GM19193 (cell line): ENCODE measurements around the gene CEP78.
A peak's percentile ranks its signal among the peaks of the same experiment; 100 is the strongest.

Source experiments
- POLR2A ChIP-seq: IDR thresholded peaks from 4 replicates; pipeline ENCODE4 v1.6.1; 2011; ENCODE audit not compliant: insufficient read depth, insufficient read length; ENCODE audit errors: extremely low read depth

The CEP78 gene

DNA sequence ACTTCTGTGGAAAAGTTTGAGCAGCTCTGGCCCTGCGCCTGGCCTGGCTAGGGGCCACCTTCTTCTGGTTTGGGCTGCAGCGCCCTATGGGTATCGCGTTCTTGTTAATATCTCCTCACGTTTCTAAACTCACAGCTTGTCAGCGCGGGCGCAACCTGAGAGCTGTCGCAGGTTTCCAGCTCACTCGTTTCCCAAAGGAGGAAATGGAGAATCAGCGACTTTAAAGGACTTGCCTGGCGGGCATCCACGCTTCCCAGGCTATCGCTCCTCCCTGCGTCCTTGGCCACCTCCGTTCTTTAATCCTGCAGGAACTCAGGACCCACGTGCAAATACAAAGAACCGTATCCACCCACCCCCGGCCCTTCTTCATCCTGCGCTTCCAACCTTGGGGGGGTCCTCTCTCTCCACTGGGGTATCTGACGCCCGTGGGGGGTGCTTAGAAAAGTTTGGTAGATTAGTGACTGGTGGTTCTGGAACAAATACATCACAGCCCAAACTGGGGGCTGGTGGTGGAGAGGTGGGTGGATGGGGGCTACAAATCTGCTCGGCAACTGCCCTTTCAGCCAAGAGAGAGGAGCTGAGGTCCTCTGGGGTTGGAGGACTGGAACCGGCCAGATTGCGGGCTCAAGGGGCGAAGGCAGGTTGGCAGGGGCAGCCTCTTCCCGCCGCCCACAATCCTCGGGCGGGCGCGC is 60.5 kb downstream of the CEP78 start:
- TF ChIP-seq POLR2A, result peak; percentile 58

DNA sequence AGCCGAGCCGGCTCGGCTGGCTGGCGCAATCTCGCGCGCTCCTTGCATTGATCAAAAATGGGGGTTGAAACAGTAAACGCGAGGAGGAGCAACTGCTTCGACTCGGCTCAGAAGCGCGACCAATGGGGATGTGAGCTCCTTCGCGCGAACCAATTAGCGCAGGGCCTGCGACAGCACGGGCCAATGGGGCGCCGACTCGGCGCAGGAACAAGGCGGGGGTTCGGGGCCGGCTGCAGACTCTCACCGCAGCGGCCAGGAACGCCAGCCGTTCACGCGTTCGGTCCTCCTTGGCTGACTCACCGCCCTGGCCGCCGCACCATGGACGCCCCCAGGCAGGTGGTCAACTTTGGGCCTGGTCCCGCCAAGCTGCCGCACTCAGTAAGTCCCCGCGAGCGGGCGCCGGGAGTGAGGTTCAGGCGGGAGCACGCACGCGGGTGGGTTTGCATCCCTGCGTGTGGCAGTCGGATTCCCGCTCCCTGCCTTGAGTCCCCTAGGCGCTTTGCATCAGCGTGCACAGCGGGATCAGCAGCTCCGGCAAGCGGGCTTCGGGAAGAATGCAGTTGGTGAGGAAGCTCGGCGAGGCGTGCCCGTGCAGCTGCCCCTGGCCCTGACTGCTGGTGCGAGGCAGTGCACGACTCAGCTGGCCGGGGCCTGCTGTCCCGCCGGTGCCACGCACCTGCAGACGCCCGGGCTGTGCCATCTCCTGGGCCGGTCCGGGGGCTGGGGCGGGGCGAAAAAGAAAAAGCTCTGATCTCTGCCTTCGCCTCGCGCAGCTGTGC is 61.2 kb downstream of the CEP78 start, which contains the start of gene PSAT1:
Gene PSAT1, plus strand, starts transcription at position 233 of the 779 bp plus-strand sequence. Its CDS starts 86 bp downstream, at position 319.
- peak; percentile 42 for TF ChIP-seq POLR2A

DNA sequence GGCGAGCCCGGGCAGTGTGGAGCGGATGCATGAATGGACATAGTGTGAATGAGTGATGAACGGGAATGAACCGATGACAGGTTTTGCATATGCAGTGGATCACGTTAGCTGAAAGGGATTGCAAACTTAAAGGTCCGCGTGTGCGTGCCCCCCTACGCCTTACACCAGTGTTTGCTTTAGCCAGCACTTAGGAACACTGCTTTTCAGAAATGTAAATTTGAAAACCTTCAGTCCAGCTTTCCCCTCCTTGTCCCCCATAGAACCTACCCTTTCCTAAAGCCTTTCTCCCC is 61.7 kb downstream of the CEP78 start:
- no peak for TF ChIP-seq POLR2A

DNA sequence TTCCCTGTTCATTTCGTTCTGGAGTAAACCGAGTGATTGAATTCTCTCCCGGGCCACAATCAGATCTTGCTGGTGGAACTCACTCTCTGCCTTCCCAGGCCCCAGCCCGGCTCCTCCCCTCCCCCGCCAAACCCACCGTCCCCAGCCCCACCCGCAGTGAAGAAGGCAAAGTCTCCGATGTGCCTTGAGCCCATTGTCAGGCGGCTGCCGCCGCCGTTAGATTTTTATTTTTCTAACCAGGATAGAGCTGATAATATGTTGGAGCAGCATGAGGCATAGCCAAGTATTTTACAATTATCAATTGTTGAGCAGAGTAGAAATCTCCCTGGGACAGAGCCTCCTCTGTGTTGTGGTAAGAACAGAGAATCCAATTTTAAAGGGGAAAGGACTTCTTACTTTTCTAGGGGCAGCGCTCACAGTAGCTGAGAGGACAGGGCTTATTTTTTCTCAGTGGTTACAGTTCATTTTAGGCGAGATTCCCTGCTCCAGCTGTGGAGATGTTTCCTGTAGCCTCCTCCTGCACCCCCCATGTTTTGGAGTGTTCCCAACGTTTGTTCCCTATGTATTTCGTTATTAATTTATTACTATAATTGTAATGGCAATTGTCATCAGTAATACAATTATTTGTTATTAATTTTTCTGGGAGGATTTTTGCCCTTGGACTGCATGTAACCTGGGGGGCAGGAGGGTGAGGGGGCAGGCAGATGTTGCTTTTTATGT is 62.3 kb downstream of the CEP78 start:
- TF ChIP-seq POLR2A, result no peak

DNA sequence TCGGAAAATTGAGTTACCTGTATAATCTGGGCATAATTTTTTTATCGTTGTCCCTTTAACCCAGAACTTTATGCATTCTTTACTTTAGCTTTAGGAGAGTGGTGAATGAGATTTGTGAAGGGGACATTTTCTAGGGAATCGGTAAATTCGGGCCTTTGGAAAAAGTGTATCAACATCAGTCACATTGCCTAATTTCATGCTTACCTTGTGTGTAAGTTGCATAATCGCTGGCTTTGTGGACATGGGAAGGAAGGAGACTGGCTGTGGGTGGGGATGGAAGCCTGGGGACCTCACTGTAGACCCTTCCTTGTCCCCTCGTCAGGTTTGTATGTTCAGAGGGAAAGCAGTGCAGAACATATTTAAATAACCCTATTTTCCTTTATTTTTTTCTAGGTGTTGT is 64.3 kb downstream of the CEP78 start:
- no peak for TF ChIP-seq POLR2A

DNA sequence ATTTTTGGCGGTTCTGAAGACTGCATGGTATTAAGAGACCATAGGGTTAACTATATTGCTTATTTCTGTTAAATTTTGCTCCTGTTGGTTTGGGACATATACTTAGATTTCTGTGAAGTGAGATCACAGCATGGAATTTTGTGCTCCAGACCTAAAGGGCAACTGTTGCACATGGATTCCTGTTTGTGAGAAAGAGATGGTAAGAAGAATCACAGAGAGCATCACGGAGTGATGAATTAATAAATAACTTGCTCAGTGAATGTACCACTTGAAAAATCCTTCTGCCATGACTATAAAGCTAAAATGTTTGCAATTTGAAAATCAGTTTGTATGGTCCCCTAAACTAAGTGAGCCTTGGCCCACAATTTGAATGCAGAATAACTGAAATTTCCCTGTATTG is 65.6 kb downstream of the CEP78 start:
- TF ChIP-seq POLR2A, result no peak

DNA sequence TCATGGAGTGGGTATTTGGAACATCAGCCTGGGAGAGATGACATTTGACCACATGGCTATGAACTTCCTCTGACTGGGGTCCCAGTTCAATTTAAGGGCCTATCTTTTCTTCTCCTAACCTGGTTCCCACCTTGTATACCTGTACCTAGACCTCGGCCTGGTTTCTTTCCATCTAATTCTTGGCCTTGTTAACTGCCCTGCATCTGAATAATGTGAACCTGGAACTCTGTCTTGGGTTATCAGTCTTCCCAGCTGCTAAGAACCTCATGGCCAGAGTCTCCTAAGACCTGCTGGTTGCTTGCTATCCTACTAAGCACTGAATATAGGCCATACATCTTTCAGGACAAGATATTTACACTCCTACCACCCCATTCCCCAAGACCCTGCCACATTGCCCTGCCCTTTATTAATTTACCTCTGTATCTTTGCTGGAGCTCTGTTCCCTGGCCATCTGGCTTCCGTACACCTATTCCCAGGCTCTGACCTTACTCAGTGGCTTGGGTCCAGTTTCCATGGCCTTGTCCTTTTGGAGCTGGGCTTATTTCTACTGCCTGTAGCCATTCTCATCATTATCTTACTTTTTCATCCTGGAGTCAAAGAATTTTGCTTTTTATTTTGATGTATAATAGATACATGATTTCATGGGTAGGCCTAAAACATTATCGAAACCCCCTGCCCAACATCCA is 67.6 kb downstream of the CEP78 start:
- TF ChIP-seq POLR2A, result no peak

DNA sequence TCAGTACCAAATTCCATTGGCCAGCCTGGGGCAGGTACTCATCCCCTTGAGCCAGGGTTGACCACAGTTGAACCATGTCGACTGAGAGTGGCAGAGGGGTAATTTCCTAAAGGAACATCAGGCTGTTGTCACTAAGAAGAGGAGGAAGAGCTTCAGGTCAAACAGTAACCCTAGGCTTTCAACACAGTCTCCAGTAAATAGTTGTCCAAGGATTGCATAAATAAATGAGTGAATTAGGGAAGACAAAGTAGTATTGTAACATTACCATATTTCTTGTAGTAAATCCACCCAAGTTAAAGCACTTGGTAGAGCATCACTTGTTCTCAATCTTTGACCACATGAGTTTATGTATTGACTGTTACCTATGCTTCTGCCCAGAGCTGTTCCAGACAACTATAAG is 68.5 kb downstream of the CEP78 start:
- no peak for TF ChIP-seq POLR2A

DNA sequence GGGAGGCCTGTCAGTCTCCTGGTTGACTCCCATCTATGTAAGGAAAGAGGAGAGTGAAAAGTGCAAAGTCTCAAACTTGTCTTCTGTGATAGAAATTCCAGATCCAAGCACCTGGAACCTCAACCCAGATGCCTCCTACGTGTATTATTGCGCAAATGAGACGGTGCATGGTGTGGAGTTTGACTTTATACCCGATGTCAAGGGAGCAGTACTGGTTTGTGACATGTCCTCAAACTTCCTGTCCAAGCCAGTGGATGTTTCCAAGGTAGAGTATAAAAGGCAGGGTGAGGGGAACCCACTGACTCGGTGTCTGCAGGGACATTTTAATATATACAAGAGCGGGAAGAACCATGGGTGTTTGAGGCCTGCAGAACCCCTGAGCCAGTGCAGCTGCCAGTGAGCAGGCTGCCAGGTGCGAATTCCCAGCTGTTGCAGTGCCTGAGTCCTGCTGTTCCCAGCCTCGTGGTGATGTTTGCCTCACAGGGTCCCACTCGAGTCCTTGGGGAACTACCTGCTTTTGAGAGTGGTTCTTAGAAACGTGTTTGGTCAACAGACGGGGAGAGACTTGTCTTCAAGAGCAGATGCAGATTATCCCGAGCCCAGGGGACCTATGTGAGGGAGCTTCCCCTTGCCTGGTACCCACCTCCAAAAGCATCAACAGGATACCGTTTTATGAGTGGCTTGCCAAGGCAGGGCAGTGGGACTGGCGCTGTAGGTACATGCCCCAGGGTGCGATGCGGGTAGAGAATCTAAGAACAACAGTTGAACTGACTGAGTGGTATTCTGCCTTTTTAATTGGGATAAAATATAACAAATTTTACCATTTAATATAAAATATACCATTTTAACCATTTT is 70.6 kb downstream of the CEP78 start:
- no peak for TF ChIP-seq POLR2A

DNA sequence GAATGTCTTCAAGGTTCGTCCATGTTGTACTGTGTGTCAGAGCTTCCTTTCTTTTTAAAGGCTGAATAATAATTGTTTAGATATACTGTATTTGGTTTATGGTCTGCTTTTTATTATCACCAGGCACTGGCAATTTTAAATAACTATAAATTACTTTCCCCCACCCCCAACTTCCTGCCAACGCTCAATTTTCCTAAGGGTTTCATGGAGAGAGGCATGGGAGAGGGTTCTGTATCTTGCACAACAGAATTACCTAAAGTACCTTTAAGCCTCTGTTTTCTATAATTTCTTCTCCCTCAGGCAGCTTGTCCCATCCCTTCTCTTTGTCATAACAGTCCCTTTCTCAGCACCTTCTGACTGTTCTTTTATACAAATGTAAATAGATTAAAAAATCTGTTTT is 71.5 kb downstream of the CEP78 start:
- TF ChIP-seq POLR2A, result no peak

DNA sequence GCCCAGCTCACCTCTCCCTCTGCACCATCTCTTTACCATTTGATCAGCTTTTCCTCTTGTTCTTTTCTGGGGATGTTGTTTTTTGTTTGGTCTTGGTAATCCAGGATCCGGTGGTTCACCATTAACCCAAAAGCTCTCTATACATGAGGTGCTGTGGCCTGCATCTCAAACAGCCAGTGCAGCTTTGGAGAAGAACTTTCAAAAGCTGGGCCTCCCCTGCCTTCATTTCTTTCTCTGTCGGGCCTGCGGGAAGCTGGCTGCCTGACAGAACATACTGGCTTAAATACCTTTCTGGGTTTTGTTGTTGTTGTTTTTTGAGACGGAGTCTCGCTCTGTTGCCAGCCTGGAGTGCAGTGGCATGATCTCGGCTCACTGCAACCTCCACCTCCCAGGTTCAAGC is 73.2 kb downstream of the CEP78 start:
- TF ChIP-seq POLR2A, result no peak

DNA sequence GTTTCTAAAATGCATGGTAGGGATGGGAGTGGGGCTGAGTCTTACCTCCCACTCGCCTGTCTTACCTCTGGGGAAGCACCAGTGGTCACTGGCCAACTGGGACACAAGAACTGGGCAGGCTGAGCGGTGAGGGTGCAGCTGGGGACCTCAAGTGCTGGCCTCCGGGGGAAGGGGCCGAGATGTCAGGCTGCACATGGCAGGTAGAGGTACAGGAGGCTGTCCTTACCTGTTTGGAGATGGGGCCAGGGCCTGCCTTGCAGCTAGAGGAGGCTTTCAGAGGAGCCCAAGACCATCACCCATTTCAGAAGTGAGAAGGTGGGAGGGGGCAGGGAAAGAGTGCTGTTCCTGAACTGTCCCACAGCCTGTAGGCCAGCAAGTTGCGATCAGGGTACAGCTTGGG is 75.2 kb downstream of the CEP78 start:
- no peak for TF ChIP-seq POLR2A

DNA sequence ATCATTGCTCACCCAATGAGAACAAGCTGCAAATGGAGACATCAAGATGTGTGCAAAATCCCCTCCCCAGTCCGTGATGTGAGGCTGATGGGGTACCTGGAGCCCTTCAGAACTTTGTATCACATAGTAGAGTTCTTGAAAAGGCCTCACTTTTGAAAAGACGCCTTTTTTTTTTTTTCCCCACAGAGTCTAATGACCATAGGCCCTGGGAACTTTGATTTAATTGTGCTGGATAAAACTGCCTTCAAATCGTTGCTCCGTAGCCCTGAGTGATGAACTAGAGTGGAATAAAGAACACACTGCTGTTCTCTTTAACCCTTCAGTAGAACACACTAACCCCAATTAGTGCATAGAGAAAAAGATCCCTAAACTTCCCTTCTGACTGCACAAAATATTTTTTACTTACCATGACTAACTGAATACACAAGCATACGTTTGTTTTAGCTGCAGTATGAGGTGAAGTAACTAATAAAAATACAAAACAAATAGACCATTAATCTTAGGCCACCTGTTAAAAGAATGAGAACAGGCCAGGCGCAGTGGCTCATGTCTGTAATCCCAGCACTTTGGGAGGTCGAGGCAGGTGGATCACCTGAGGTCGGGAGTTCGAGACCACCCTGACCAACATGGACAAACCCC is 76.1 kb downstream of the CEP78 start:
- no peak for TF ChIP-seq POLR2A

DNA sequence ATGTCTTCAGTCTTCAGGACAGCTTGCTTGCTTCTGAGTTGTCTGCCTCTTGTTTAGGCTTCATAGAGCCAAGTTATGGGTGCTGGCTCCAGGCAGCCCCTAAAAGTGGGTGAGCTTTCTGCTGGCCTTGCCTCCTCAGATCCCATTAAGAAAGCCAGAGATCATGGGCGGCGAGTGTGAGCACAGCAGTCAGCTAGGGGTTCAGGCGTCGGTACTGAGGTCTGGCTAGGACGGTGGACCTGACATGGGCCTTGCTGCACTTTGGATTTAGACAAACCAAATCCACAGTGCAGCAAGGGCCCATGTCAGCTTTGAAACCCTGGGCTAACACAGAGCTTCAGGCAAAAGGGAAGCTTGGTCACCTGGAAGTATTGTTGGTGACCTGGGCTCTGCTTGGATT is 78.7 kb downstream of the CEP78 start:
- no peak for TF ChIP-seq POLR2A
